HCEC 1CT (cell line): Measurements from ENCODE around the gene SUSD3.
A peak's percentile ranks its signal among the peaks of the same experiment; 100 is the strongest.
"Not testable (repeated sequence)": the region's sequence is repeated elsewhere in the genome, so short reads cannot be mapped to it uniquely, and the experiment has no call there.

Experiments used
- DNase-seq: peaks from one replicate; pipeline ENCODE4 v3.0.0-alpha.2; 2017

Gene SUSD3

GRCh38 chr9:93114169-93114983, 55.9 kb downstream of the SUSD3 start:
- no peak for DNase-seq

GRCh38 chr9:93114984-93115335, 56.5 kb downstream of the SUSD3 start:
- DNase-seq, result no peak

DNA sequence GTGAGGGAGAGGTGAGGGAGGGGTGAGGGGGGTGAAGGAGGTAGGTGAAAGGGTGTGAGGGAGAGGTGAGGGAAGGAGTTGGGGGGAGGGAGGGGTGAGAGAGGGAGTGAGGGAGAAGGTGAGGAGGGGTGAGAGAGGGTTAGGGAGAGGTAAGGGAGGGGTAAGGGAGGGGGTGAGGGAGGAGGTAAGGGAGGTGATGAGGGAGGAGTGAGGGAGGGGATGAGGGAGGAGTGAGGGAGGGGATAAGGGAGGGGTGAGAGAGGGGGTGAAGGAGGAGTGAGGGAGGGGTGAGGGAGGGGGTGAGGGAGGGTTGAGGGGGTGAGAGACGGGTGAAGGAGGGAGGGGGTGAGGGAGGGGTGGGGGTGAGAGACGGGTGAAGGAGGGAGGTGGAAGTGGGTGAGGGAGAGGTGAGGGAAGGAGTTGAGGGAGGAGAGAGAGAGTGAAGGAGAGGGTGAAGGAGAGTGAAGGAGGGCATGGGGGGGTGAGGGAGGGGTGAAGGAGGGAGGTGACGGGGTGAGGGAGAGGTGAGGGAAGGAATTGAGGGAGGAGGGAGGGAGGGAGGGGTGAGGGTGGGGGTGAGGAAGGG, 57.1 kb downstream of the SUSD3 start:
- no peak for DNase-seq

DNA sequence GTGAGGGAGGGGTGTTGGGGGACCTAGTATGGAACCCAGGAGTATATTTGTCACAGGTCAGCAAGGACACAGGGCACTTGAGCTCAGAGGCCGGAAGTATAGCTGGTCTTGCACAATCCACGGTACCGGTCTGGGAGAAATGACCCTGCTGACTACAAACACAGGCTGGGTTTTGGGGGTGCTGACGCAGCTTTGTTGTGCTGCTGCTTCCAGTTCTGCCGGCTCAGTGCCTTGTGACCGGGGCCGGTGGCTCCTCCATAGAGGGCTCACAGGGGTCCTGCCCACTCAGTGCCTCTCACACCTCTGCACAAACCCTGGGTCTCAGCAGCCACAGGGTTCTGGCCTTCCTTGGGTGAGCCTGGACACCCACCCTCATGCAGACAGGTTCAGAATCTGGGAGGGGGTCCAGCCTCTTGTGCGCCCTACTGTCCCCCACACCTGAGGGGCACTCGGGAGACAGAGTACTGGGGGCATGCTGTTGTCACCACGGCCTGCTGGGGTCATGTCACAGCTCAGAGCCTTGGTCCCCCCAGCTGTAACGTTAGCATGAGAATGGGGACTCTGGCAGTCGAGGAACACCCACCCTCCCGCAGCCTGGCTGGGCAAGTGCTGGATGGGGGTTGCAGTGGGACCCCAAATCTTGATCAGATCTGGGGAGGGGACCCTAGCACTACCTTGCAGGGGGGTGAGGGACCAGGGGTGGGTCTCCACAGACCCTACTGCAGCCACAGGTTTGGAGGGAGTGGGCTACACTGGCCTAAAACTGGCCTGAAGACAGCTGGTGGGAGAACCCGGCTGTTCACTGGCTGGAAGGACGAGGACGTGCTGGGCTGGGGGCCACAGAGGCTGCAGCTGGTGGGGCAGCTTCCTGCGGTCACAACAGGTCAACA, 57.8 kb downstream of the SUSD3 start:
- DNase-seq, result peak; percentile 90

- not testable (repeated sequence) for DNase-seq
These were observed 59.0 kb downstream of the SUSD3 start for GRCh38 chr9:93117521-93117920.

GRCh38 chr9:93117924-93118862, 59.7 kb downstream of the SUSD3 start:
- no peak for DNase-seq

DNA sequence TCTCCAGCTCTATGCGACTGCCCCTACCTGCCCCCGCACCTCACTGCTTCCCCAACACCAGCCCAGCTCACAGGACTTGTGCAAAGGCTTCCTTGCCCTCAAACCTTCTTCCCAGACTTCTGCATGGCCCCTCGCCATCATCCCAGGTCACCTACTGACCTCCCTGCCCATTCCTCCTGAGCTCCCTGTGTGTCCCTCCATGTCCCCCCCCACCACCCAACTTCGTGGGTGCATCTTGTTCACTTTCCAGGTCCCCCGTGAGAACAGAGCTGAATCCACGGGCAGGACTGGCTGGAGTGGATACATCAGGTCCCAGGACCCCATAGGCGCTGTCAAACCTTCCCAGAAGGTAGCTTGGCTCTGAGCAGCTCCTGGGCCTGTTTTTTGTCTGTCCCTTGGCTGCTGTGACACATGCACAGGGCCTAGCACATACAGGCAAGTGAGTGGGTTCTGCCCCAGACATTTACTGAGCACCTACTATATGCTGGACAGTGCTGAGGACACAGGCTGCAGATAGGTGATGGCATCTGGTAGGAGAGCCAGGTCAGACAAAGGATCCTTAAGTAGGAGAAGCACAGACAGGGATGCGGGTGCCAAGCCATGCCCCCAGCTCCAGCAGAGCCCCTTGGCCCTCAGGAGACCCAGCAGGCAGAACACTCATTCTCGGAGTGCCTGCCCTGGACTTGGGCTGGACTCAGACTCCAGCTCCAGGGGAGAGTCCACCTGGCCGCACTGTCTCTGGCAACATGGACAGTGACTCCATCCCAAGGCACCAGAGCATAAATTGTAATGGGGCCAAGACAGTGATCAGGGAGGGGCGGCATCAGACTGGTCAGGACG, 60.6 kb downstream of the SUSD3 start:
- DNase-seq, result no peak

- no peak for DNase-seq
These were observed 61.1 kb downstream of the SUSD3 start for GRCh38 chr9:93119703-93119952.

GRCh38 chr9:93119953-93120845, 61.7 kb downstream of the SUSD3 start:
- DNase-seq, result peak; percentile 95

GRCh38 chr9:93120846-93121315, 62.4 kb downstream of the SUSD3 start:
- no peak for DNase-seq

DNA sequence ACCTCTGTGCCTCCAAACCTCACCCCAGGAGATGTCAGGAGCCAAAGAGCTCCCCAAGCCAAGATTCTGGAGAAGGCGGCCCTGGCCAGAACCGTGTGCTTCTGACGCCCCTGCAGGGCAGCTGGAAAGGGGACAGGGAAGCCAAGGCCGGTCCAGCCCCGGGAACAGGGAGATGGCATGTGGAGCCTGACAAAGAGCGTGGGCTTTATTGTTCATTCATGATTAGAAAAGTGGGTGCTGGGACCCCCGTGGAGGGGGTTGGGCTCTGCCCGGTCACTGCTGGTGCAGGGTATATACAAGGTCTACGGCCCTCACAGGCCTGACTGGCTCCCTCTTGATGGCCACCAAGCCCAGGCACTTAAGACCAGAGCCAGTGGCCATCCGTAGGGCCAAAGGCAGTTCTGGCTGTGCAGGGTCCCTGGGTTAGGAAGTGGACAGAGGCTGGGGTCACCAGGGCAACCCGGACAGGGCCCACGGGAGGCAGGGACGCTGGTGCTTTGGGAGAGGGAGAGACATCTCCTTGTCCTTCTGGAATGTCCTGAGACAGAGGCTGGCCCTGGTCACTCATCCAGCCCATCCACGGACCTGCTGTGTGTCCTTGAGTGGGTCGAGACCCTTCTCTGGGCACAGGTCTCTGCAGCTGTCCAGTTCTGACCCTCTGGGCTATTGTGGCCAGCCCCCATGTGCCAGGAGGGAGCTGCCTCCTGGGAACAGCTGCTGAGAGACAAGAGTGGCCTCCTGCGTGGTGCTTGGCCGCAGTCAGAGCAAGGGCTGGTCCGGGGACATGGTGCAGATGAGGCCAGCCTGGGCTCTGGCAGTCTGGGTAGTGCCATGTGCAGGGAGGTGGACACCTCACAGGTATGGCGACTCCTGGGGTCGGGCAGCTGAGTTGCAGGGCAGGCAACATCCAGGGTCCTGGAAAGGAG, 63.1 kb downstream of the SUSD3 start:
- DNase-seq, result no peak

DNA sequence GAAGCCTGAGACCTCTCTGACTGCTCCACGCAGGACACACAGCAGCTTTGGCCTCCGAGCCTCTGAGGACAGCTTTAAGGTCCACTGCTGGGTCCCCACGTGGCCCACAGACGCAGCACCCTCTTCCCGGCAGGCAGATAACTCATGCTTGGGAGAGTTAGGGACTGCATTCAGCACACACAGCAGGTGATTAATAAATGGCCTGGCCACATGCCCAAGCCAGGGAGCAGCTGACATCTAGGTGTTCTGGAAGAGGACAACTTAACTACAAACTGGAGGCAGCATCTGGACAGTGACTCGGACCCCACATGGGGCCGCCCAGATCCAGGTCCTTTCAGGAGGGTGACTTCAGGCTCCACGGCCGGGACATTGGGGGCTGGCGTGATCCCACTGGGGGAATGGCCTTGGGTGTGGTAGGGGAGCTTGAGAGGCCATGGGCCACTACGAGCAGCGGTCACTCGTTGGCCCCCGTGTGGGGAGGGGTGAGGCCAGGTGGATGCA, 64.3 kb downstream of the SUSD3 start:
- DNase-seq, result no peak

- no peak for DNase-seq
These were observed 65.2 kb downstream of the SUSD3 start for GRCh38 chr9:93123561-93124283.

DNA sequence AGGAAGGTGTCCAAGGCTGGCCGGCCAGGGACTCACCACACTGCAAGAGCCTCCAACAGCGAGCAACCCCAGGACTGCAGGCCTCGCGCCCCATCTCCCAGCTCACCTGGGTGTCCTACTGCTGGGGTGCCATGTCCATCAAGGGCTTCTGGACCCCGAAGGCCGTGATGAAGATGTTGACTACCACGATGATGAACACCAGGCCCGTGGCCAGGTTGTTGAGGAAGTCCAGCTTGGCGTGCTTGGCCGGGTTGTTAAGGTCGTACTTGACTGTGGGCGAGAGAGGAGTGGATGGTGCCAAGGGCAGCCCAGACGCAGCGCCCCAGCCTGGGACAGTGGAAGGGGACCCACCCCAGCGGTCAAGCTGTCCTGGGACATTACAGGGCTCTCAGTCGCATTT, 66.3 kb downstream of the SUSD3 start:
- no peak for DNase-seq

DNA sequence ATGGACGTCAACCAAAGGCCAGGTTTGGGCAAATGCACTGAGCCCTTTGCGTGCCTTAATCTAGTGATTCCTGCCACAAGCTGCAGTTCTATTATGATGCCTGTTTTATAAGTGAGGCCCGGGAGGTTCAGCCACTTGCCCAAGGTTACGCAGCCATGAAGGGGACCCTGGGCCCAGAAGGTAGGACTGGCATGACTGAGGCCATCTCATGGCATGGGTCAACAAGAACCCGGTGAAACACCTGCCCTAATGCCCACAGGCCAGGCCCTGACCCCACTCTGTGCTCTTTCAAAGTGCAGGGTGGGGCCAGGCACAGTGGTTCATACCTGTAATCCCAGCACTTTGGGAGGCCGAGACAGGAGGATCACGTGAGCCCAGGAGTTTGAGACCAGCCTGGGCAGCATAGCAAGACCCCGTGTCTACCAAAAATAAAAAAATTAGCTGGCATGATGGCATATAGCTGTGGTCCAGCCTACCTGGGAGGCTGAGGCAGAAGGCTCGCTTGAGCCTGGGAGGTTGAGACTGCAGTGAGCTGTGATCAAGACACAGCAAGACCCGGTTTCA, 66.9 kb downstream of the SUSD3 start:
- no peak for DNase-seq

GRCh38 chr9:93126151-93126781, 67.8 kb downstream of the SUSD3 start:
- DNase-seq, result no peak

- no peak for DNase-seq
These were observed 68.4 kb downstream of the SUSD3 start for GRCh38 chr9:93126825-93127368.
